Frontal cortex (tissue), 4 donors: ENCODE measurements around the gene ZYG11A. TPM values are rescaled to one million over a fixed set of nuclear protein-coding genes. Genes with fewer than 3 reads are reported as not detected.
"Not testable (repeated sequence)": the region's sequence is repeated elsewhere in the genome, so short reads cannot be mapped to it uniquely, and the experiment has no call there.

Source experiments
- DNase-seq, 2 donors: peaks; one replicate each; pipeline ENCODE4 v3.0.0; 2012; ENCODE audit warnings: low spot score in 2 of 2
- FAIRE-seq: peaks from 2 replicates; lab custom pipeline; 2012; peaks lifted over from hg19 to GRCh38; lab: Jason Lieb, UNC
- total RNA-seq: library from RNA; depleted of rRNA; stranded (reverse); fragments of >200 nt; gene quantifications from one replicate; pipeline ENCODE4 v1.2.3, GENCODE V29; 2014
- donor health status: control.
- donor health status: control.
- donor health status: control.

Gene ZYG11A
- total RNA-seq, 1 donor from 2014 or later: 0.41 TPM

DNA sequence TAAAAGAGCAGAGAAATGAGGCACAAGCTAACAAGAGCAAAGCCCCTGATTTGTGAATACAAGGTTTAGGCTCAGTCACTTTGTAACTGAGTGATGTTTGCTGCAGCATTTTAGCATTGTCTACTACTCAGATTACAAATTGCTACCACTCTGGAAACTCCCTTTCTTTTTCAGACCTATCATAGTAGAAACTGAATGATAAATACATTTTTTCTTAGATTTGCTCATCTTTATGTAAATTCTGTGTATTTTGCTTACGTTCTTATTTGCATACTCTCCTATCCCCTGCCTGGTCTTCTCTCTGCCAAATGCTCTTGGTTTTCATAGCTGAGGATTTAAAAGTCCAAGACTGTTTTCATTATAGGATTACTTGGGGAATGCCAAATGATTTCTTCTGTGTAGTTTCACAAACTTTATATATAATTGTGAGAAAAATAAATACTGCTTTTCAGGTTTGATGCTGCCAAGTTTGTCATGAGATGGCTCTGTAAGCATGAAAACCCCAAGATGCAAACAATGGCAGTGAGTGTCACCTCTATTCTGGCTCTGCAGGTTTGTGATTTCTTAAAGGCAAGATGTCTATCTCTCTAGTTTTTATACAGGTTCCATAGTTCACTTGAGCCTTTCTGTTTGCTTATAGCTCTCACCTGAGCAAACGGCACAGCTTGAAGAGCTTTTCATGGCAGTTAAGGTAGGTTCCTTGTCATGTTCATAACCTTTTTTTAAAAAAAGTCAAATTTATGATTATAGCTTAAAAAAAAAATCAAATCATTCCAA lies 24.7 kb downstream of the ZYG11A start:
- DNase-seq (no peak), FAIRE-seq (no peak)

DNA sequence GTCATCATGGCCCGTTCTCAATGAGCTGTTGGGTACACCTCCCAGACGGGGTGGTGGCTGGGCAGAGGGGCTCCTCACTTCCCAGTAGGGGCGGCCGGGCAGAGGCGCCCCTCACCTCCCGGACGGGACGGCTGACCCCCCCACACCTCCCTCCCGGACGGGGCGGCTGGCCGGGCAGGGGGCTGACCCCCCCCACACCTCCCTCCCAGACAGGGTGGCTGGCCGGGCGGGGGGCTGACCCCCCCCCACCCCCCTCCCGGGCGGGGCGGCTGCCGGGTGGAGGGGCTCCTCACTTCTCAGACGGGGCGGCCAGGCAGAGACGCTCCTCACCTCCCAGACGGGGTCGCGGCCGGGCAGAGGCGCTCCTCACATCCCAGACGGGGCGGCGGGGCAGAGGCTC lies 27.2 kb downstream of the ZYG11A start:
- DNase-seq, FAIRE-seq: not testable (repeated sequence)

DNA sequence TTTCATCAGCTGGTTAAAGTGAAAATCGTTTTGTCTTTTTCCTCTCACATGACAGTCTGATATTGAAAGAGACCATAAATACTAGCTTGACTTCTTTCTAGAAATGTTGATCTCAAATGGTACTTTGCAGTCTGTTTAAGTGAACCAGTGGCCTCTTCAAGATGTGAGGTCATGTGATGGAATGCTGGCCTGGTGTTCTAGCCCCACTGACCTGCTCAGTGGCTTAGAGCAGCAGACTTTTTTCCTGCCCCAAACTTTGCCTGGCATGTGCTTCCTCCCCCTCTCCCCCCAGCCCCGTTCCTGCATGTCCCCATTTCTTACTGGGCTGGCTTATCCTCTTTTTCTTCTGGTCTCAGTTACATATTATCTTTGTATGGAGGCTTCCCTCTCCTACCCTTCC lies 34.3 kb downstream of the ZYG11A start:
- DNase-seq (no peak), FAIRE-seq (no peak)

DNA sequence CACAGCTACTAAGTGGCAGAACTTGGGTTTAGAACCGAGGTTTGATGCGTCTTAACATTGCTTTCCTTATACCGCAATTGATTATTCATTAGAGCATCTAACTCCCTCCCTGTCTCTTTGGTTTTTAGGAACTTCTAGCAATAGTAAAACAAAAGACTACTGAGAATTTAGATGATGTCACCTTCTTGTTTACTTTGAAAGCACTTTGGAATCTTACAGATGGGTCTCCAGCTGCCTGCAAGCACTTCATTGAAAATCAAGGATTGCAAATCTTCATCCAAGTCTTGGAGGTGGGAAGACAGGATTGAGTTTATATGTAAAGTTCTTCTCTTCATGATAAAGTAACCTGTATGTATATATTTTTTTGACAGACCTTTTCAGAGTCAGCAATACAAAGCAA lies 35.0 kb downstream of the ZYG11A start:
- FAIRE-seq (no peak), DNase-seq (no peak)

DNA sequence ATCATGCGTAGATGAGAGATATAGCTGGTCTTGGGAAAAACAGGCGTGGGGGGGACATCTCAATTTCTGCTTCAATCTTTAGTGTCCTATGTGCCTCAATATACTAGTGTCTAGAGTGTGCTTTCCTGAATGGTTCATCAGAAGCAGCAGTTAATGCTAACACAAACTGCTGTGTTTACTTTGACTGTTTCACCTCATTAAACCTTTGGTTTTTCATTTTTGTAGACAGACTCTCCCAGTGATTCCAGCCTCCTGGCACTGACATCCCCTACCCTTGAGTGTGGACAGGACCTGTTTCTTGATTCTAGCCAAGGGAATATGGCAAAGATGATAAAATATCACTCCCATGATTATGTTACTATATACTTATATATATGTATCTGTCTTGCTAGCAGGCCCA lies 37.6 kb downstream of the ZYG11A start:
- DNase-seq (no peak), FAIRE-seq (no peak)

DNA sequence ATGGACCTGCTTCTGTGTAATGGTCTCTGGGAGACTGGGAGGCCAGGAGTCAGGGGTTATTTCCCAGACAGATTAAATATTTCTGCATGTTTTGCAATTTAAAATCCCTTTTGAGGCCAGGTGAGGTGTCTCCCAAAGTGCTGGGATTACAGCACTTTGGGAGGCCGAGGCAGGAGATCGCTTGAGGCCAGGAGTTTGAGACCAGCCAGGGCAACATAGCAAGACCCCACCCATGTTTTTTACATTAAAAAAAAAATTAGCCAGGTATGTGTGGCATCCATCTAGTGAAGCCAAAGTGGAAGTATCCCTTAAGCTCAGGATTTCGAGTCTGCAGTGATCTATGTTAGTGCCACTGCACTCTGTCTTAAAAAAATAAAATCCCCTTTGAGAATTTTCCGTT lies 44.9 kb downstream of the ZYG11A start:
- DNase-seq: no peak
- no peak for FAIRE-seq

DNA sequence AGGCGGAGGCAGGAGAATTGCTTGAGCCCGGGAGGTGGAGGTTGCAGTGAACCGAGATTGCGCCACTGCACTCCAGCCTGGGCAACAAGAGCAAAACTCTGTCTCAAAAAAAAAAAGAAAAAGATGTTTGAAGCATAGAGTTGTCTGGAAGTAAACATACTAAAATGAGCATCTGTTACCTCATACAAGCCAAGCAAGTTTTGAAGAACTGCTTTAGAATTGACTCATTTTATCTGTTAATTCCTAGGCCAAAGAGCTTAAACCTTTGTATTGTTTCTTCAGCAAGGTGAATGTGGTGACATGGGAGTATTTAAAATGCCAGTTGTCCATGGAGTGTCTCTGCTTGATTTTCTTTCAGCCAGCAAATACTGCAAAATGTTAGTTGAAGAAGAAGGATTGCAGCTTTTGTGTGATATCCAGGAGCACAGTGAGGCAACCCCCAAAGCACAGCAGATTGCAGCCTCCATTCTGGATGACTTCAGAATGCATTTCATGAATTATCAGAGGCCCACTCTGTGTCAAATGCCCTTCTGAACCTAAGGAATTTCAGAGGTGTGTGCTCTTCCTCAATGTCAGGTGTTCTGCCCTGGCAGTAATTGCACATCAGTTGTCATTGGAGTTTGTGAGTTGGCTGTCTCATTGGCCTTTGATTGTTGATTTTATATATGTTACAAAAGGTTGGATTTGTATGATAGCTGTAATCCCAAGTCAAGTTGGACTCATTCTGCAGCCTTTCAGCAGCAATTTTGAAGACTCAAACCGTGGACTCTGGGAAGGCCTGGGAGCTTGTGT lies 50.1 kb downstream of the ZYG11A start:
- DNase-seq (no peak), FAIRE-seq (no peak)

DNA sequence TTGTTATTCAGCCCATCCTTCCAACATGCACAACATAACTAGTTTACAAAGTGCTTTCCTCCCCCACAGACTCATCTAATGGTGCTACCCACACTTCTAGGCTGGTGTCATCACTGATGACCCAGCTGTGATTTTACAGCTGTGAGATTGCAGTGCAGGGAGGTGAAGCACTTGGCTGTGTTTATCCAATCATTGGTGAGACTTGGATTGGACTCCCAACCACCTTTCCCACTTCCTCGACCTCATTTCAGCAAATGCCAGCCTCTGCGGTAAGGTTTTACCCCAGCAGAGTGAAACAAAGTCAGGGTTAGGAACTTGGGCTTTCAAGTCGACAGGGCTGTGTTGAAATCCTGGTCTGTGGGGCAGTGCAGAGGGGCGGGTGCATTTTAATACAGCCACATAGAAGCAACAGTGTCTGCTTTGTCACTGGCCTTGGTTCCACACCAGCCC lies 56.9 kb downstream of the ZYG11A start:
- DNase-seq (no peak), FAIRE-seq (no peak)

DNA sequence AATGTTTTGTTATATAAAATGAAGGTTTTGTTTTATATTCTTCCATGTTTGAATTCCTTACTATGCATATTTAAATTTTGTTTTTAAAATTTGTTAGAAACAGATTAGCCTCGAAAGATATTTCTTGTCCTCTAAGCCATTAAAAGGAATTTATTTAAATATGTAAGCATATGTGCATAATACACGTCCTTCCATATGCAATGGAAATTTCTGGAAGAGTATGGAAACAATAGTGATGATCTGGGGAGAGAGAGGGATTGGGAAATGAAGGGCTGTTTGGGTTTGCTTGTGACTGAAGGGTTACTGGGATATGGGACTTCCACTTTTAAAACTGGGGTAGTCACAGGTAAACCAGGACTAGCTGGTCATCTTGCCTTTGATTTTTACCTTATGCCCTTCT lies 57.8 kb downstream of the ZYG11A start:
- FAIRE-seq (no peak), DNase-seq (no peak)

DNA sequence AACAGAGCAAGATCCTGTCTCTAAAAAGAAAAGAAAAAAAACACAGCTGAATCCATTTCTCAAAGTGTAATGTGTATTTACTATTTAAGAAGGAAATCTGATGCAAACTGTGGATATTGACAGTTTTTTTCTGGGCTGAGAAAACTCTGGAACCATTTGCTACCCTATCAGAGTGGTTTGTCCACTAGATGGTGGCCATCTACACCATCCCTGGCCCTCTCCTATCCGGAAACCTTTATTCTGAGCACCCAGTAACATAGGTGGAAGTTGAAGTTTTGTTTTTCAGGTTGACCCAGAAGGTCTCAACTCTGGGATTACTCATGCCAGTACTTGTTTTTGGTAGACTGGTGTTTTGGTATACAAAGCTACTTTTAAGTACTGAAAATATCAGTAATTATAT lies 58.8 kb downstream of the ZYG11A start:
- FAIRE-seq (no peak), DNase-seq (no peak)

DNA sequence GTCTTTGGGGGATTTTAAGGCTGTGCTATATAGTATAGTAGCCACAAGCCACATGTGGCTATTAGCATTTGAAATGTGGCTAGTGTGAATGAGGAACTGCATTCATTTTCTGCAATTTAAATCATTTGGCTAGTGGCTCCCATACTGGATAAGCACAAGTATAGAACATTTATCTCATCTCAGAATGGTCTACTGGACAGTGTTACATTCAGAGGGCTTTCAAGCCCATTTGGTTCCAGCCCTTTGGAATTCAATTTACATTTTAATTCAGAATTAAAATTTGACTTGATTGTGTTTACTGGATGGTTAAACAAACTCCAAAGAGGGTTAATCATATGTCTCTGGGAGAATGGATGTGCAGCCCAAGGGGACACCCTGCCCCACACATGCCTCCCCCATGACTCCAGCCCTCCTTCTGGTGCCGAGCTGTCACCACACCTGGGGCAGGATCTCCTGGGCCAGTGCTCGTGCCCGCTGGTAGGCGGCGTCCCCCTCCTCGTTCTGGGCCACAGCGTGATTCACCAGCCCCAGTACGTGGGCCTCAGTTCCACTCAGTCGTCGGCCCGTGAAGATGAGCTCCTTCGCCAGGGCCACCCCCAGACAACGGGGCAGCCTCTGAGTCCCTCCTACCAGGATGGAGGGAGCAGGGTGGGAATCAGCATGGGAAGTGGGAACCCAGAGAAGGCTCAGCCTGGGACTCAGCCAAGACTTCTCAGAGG lies 61.8 kb downstream of the ZYG11A start:
- DNase-seq (no peak), FAIRE-seq (no peak)

DNA sequence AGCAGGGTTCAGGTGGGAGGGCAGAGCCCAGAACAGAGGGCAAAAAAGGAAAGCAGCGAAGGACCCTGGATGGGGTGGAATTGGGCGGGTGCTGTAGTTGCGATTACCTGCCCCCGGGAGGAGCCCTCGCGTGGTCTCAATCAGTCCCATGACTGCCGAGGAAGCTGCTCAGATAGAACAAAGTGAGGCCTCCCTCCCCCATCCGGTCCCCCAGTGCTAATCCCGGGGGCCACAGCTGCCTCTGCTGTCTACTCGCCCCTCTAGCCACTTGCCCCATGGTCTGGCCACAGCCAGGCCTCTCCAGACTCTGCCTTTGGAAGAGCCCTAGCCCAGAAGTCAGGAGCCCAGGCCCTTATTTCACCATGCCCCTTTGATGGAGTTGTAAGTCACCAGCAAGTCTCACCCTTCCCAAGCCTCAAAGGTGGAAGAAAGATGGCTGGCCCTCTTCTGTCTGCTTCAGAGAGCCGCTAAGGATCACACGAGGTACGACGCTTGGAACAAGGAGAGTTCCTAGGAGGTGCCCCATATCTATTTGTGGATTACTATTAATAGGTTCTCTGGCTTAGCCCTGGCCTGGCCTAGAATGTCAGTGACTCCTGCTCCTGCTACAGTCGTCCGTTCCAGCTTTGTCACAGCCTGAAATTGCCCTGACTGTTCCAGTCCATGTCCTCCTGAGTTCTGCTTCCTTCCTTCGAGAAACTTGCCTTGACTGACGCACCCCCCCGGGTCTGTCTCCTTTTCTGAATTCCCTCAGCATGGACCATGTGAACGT lies 62.6 kb downstream of the ZYG11A start:
- FAIRE-seq (no peak), DNase-seq (no peak)

DNA sequence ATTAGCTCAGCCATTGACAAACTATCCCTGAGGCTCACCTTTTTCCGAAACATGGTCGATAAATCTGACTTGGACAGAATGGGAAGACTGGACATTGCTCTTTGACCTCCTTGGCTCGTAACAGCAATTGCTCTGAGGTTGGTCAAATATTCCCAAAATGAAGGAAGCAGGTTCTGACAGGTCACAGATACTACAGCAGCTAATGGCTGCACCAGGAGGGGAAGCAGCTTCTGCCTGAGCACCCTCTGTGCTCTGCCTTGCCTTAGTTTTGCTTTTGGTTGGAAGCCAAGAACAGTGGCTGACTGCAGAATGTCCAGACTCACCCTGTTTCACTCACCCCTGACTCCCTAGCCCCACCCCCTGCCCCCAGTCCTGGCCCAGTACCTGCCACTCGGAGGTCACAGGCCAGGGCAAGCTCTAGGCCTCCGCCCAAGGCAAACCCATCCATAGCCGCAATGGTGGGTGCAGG lies 63.6 kb downstream of the ZYG11A start:
- DNase-seq (no peak), FAIRE-seq (no peak)

DNA sequence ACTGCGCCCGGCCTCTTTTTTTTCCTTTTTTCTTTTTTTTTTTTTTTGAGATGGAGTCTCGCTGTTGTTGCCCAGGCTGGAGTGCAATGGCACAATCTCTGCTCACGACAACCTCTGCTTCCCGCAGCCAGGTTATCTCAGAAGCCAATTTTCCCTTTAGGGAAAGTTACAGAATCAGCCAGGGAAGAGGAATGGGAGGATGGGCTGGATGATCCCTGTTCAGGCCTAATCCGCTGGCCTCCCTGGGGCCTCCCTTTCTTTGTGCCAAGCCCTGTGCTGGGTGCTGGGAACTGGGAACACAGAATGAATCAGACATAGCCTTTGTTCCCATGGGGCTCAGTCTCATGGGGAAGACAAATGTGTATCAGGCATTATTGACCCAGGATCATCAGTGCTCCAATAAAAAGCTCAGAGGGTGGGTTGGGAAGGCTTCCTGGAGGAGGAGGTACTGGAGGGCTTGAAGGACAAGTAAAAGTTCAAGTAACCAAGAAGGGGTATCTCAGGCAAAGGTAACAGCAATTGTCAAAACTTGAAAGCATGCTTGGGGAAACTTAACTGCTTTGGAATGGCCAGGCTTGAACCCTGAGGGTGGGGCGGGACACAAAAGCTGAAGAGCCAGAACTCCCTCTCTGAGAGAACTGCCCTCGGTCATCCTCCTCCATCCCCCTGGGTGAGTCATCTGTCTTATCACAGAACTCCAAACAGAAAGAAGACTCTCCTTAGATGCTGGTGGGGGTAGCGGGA lies 64.7 kb downstream of the ZYG11A start:
- no peak for FAIRE-seq
- DNase-seq: no peak

DNA sequence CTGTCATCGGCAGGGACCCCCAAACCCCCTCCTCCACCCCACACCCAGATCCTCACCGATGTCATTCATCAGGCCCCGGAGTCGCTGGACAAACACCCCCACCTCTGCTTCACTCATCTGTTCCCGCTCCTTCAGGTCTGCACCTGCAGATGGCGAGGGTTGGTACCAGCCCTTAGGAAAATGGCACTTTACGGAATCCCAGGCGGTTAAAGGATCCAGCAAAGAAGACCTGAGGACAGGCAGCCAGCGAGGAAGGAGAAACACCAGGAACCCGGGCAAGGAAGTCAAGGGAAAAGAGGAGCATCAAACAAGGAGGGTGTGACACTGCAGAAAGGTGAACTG lies 65.2 kb downstream of the ZYG11A start:
- FAIRE-seq (no peak), DNase-seq (no peak)

DNA sequence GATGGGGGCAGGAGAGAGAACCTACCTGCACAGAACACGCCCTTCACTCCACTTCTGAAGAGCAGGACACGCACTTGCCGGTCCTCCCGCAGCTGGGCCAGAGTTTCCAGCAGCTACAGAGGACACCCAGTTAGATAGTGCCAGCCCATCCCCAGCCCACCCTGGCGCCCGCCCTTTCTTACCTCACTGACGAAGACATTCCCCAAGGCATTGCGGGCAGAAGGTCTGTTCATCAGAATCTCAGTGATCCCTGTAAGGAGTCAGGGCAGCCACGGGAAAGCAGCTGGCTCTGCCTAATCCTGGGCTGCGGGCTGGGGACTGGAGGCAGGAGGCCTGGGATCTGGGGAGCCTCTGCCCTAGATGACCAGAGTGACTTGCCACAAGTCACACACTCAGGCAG lies 69.0 kb downstream of the ZYG11A start:
- no peak for DNase-seq
- FAIRE-seq: no peak

DNA sequence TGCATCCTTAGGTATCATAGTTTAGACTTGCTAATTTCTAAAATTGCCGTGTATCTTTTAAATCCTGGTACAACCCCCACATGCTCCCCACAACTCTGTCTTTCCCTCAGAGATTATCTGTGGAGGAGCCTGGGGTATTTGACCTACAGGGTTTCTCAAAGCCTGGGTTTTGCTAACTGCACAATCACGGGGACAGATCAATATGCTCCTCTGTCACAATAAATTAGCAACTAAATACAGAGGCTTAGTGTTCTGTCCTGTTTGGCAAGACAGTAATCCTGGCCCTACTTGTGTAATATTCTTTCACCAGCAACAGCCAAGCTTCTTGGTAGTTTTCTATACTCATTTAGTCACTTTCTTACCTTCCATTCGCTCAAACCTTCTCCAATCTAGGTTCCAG lies 70.5 kb downstream of the ZYG11A start:
- DNase-seq (no peak), FAIRE-seq (no peak)

DNA sequence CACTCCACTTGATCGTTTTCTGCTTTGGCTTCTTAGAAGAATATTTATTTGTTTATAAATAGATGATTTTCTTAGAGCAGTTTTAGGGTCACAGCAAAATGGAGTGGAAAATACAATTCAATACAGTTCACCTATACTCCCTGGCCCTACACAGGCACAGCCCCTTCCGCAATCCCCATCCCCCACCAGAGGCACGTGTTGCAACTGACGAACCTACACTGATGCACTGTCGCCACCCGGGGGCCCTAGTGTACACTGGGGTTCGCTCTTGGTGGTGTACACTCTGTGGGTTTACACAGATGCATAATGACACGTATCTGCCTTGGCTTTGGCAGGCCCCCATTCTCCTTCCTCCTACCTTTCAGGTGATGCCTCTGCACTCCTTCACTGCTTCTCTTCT lies 71.0 kb downstream of the ZYG11A start:
- no peak for FAIRE-seq

DNA sequence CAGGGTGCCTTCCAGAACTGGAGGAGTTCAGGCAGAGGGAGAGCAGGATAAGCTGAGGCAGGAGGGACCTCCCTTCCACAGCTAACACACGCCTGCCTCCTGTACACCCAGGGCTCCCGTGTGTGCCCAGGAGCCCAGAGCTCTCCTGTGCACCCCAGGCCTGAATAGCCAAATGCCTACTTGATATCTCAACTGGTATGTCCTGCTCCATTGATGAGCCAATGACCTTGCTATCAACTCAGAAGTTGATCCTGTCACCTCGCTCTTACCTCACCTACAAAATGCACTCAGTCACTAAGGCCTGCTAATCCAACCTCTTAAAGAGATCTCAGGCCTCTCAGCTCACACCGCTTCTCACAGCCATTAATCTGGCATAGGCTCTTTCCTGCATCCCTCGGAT lies 71.9 kb downstream of the ZYG11A start:
- no peak for DNase-seq
- FAIRE-seq: no peak

More for the DNA sequence above, 71.0 kb downstream of the ZYG11A start:
- no peak for DNase-seq
